ENCODE results near the gene CEP41.
"Not testable (repeated sequence)": the region's sequence is repeated elsewhere in the genome, so short reads cannot be mapped to it uniquely, and the experiment has no call there.

The CEP41 gene

GRCh38 chr7:130473876-130474275 lies 33.1 kb upstream of the CEP41 start:
- H3K9me3 Mint-ChIP-seq, result no peaks in the 10 kb centered on the region
- H3K4me1 Mint-ChIP-seq, result no peaks in the 10 kb centered on the region
- H3K4me3 Mint-ChIP-seq, result no peak overlapping the region
- no peaks in the 10 kb centered on the region for H3K36me3 Mint-ChIP-seq
- no peak overlapping the region for H3K27ac Mint-ChIP-seq
- H3K27me3 Mint-ChIP-seq, result peaks cover 2% of the 10 kb centered on the region

GRCh38 chr7:130473289-130473688 lies 32.5 kb upstream of the CEP41 start:
- Mint-ChIP-seq H3K9me3 (no peaks in the 10 kb centered on the region), H3K36me3 (no peaks in the 10 kb centered on the region), H3K27me3 (peaks cover 2% of the 10 kb centered on the region), H3K4me1 (no peaks in the 10 kb centered on the region), H3K4me3 (no peak overlapping the region), H3K27ac (no peak overlapping the region)

- no peaks in the 10 kb centered on the region for H3K36me3 Mint-ChIP-seq
- no peak overlapping the region for H3K27ac Mint-ChIP-seq
- no peak overlapping the region for H3K4me3 Mint-ChIP-seq
- H3K4me1 Mint-ChIP-seq, result no peaks in the 10 kb centered on the region
- peaks cover 2% of the 10 kb centered on the region for H3K27me3 Mint-ChIP-seq
- H3K9me3 Mint-ChIP-seq, result no peaks in the 10 kb centered on the region
Measured at GRCh38 chr7:130471974-130472373, 31.2 kb upstream of the CEP41 start.

DNA sequence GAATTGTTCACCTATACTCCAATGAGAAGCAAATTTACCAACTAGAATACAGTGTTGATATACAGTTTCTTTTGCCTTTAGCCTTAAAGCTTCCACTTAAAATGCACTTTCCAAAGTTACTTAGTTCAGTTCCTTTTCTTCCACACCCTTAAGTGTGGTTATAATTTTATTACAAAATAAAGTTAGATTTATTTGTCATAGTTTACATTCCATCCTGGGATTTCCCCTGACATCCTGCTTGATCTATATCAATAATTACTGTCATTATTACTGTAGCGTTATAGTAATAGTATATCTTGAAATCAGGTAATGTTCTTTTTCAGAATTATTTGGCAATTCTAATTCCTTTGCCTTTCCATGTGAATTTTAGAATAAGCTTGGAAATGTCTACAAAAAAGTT lies 27.8 kb upstream of the CEP41 start:
- peak overlapping the region; percentile 6 for H3K27ac Mint-ChIP-seq
- no peaks in the 10 kb centered on the region for H3K36me3 Mint-ChIP-seq
- H3K27me3 Mint-ChIP-seq, result peaks cover 2% of the 10 kb centered on the region
- no peaks in the 10 kb centered on the region for H3K9me3 Mint-ChIP-seq
- H3K4me1 Mint-ChIP-seq, result peaks cover 4% of the 10 kb centered on the region
- no peak overlapping the region for H3K4me3 Mint-ChIP-seq

GRCh38 chr7:130463553-130464434 lies 23.0 kb upstream of the CEP41 start:
- H3K9me3 Mint-ChIP-seq, result peaks cover 4% of the 10 kb centered on the region
- no peak overlapping the region for H3K4me3 Mint-ChIP-seq
- no peak overlapping the region for H3K27ac Mint-ChIP-seq
- H3K36me3 Mint-ChIP-seq, result peaks cover 4% of the 10 kb centered on the region
- no peaks in the 10 kb centered on the region for H3K27me3 Mint-ChIP-seq
- H3K4me1 Mint-ChIP-seq, result peaks cover 9% of the 10 kb centered on the region

DNA sequence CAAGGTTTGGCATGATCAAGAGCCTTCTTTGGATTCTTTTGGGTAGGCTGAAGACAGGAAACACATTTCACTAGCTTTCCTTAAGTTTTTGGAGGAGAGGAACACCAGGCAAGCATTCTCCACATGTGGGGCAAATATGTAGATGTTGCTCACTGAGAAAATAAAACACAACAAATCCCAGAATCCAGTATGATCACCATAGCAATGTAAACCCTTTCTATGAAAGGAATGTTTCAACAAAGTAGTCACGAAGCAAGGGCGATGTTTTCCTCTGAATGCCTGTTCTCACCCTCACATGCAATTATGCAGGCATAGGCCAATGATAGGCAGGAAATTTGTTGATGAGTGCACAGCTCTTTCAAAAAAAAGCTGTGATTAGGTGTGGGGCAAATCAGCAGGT lies 20.5 kb upstream of the CEP41 start:
- Mint-ChIP-seq H3K4me1 (peaks cover 19% of the 10 kb centered on the region), H3K9me3 (peaks cover 5% of the 10 kb centered on the region), H3K36me3 (peaks cover 8% of the 10 kb centered on the region), H3K27me3 (no peaks in the 10 kb centered on the region), H3K27ac (no peak overlapping the region), H3K4me3 (no peak overlapping the region)

DNA sequence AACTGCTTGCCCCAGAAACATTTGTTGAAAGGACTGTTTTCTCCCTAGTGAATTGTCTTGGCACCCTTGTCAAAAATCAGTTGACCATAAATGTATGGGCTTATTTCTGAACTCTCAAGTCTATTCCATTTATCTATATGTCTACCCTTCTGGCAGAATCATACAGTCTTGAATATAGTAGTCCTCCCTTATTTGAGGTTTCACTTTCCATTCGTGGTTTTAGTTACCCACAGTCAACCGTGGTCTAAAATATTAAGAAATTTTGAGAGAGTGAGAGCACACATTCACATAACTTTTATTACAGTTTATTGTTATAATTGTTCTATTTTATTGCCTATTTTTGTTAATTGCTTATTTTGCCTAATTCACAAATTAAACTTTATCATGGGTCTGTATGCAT lies 17.4 kb upstream of the CEP41 start:
- Mint-ChIP-seq H3K36me3 (peaks cover 8% of the 10 kb centered on the region), H3K4me3 (peak overlapping the region; percentile 72), H3K9me3 (peaks cover 5% of the 10 kb centered on the region), H3K4me1 (peaks cover 26% of the 10 kb centered on the region), H3K27ac (no peak overlapping the region), H3K27me3 (no peaks in the 10 kb centered on the region)

DNA sequence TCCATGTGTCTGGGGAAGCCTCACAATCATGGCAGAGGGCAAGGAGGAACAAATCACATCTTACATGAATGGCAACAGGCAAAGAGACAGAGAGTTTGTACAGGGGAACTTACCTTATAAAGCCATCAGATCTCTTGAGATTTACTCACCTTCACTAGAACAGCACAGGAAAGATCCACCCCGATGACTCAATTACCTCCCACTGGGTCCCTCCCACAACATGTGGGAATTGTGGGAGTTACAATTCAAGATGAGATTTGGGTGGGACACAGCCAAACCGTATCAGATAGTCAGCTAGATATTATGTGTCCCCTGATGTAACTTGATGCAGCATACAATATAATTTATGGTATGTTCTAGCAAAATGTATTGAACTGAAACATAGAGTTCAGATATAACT lies 14.1 kb upstream of the CEP41 start:
- H3K9me3 Mint-ChIP-seq, result peaks cover 5% of the 10 kb centered on the region
- no peak overlapping the region for H3K27ac Mint-ChIP-seq
- H3K27me3 Mint-ChIP-seq, result no peaks in the 10 kb centered on the region
- H3K4me1 Mint-ChIP-seq, result peaks cover 26% of the 10 kb centered on the region
- no peak overlapping the region for H3K4me3 Mint-ChIP-seq
- peaks cover 8% of the 10 kb centered on the region for H3K36me3 Mint-ChIP-seq

DNA sequence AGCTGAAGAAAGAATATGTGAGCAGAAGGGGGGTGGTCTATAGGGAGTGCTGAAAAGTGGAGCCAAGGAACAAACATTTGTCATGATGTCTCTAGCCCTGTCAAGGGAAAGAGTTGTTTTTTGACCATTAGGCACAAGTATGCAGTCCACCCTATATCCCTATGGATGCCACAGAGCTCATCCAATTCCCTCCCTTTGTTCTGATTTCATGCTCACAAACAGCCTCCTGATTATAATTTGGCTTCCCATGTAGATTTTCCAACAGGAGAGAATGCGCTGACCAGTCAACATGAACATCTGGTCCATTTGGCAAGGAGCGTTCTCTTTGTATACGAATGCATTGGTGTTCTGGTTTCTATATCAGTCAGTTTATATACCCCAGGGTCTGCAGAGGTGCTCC lies 12.1 kb upstream of the CEP41 start:
- no peaks in the 10 kb centered on the region for H3K27me3 Mint-ChIP-seq
- H3K27ac Mint-ChIP-seq, result no peak overlapping the region
- peaks cover 15% of the 10 kb centered on the region for H3K4me1 Mint-ChIP-seq
- peaks cover 7% of the 10 kb centered on the region for H3K9me3 Mint-ChIP-seq
- H3K36me3 Mint-ChIP-seq, result peaks cover 3% of the 10 kb centered on the region
- H3K4me3 Mint-ChIP-seq, result no peak overlapping the region

DNA sequence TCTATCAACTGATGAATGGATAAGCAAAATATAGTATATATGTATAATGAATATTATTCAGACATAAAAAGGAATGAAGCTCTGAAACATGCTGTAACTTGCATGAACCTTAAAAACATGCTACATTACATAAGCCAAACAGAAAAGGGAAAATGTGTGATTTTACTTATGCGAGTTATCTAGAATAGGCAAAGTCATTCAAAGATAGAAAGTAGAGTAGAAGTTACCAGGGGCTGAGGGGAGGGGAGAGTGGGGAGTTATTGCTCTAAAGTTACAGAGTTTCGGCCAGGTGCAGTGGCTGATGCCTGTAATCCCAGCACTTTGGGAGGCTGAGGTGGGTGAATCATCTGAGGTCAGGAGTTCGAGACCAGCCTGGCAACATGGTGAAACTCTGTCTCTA lies 10.5 kb upstream of the CEP41 start:
- H3K4me1 Mint-ChIP-seq, result peaks cover 13% of the 10 kb centered on the region
- H3K27ac Mint-ChIP-seq, H3K27me3 Mint-ChIP-seq, H3K4me3 Mint-ChIP-seq, H3K9me3 Mint-ChIP-seq, H3K36me3 Mint-ChIP-seq: not testable (repeated sequence)

DNA sequence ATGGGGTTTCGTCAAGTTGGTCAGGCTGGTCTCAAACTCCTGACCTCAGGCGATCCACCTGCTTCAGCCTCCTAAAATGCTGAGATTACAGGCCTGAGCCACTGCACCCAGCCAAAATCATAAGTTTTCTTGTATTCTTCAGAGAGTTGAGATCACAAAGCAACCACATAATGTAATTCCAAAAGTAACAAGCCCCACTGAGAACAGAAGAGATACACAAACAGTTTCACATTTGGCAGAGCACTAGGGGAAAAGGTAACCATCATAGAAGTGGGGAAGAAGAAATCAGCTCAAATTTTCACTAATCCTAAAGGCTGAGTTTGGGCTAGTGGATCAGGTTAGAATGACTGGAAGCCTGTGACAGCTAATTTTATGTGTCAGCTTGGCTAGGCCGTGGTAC lies 5.4 kb upstream of the CEP41 start:
- Mint-ChIP-seq H3K4me1 (peaks cover 16% of the 10 kb centered on the region), H3K4me3 (no peak overlapping the region), H3K27ac (no peak overlapping the region), H3K9me3 (peaks cover 7% of the 10 kb centered on the region), H3K36me3 (peaks cover 3% of the 10 kb centered on the region), H3K27me3 (no peaks in the 10 kb centered on the region)

DNA sequence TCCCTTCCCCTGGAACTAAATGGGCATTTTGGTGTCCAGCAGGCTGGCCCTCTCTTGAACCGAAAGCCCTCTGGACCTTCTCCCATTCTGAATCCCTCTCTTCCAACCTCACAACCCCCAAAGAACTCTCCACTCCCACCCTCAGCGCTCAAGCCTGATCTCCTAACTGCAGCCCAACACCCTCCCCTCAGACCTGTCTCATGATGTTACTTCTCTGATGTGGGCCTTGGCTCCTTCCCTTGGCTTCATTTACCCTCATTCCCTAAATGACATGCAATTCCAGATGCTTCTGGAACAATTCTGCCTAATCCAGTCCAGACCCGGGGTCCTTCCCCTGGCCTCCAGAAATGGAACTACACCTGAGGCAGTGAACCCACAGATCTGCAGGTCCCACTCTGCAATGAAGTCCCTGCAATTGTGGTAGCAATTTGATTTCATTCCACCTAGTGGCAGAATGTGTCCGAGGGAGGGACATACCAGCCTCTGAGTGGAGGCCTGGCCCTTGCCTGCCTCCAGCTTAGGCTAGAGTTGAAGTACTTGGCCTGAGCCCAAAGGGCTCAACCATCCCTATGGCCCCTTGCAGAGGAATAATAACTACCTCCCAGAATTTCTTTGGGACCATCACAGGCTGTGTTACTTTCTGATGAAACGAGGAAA lies 4.1 kb upstream of the CEP41 start:
- H3K4me1 Mint-ChIP-seq, result peaks cover 26% of the 10 kb centered on the region
- peaks cover 5% of the 10 kb centered on the region for H3K36me3 Mint-ChIP-seq
- no peaks in the 10 kb centered on the region for H3K27me3 Mint-ChIP-seq
- no peak overlapping the region for H3K4me3 Mint-ChIP-seq
- peaks cover 7% of the 10 kb centered on the region for H3K9me3 Mint-ChIP-seq
- H3K27ac Mint-ChIP-seq, result no peak overlapping the region

GRCh38 chr7:130444234-130444633 lies 3.4 kb upstream of the CEP41 start:
- H3K27ac Mint-ChIP-seq, result no peak overlapping the region
- no peak overlapping the region for H3K4me3 Mint-ChIP-seq
- H3K36me3 Mint-ChIP-seq, result peaks cover 5% of the 10 kb centered on the region
- H3K4me1 Mint-ChIP-seq, result peaks cover 32% of the 10 kb centered on the region
- H3K27me3 Mint-ChIP-seq, result no peaks in the 10 kb centered on the region
- peaks cover 7% of the 10 kb centered on the region for H3K9me3 Mint-ChIP-seq

GRCh38 chr7:130442601-130443000 lies 1.8 kb upstream of the CEP41 start:
- H3K27ac Mint-ChIP-seq, result no peak overlapping the region
- H3K4me1 Mint-ChIP-seq, result peaks cover 45% of the 10 kb centered on the region
- no peaks in the 10 kb centered on the region for H3K9me3 Mint-ChIP-seq
- peaks cover 2% of the 10 kb centered on the region for H3K36me3 Mint-ChIP-seq
- H3K27me3 Mint-ChIP-seq, result no peaks in the 10 kb centered on the region
- H3K4me3 Mint-ChIP-seq, result no peak overlapping the region

DNA sequence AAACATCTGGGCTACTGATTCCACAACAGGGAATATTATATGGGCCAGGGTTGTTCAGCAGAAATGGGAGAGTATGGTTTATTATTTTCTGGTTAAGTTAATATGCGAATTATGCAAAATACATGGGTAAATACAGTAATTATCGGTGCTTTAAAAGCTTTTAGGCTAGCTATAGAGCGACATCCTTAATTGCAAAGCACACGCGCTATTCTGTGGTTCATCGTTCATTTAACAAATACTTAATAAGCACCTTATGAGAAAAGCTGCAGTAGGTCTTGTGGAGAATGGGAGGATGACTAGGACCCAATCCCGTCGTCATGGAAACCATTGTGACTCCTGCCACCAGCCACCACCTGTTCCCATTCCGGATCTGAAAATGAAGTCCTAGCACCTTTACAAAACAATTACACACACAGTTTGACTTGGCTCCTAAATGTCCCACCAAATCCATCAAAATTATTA lies 623 bp upstream of the CEP41 start:
- no peaks in the 10 kb centered on the region for H3K9me3 Mint-ChIP-seq
- H3K27me3 Mint-ChIP-seq, result no peaks in the 10 kb centered on the region
- H3K4me3 Mint-ChIP-seq, result peak overlapping the region; percentile 99
- peaks cover 2% of the 10 kb centered on the region for H3K36me3 Mint-ChIP-seq
- peaks cover 55% of the 10 kb centered on the region for H3K4me1 Mint-ChIP-seq
- peak overlapping the region; percentile 41 for H3K27ac Mint-ChIP-seq

- no peak overlapping the region for H3K27ac Mint-ChIP-seq
- no peaks in the 10 kb centered on the region for H3K9me3 Mint-ChIP-seq
- no peaks in the 10 kb centered on the region for H3K27me3 Mint-ChIP-seq
- H3K4me3 Mint-ChIP-seq, result no peak overlapping the region
- peaks cover 45% of the 10 kb centered on the region for H3K4me1 Mint-ChIP-seq
- peaks cover 2% of the 10 kb centered on the region for H3K36me3 Mint-ChIP-seq
Measured at GRCh38 chr7:130436253-130436652, 4.6 kb downstream of the CEP41 start.
